DND-41 (cell line): ENCODE results near the gene TPPP2.

ENCODE experiments used
- ATAC-seq: fragments of 200-7000 bp; cut with Tn5 transposase; 3 replicates; pipeline ENCODE4 v1.9.1; 2021; ENCODE audit warnings: low read depth; ENCODE audit not compliant: insufficient read depth
- DNase-seq: peaks from one replicate; pipeline ENCODE4 v3.0.0-alpha.2; 2020
- H2AFZ ChIP-seq: 2 replicates; pipeline ENCODE4 v1.6.0; 2012; ENCODE audit warnings: low read depth, low read length
- H3K27ac ChIP-seq: 2 replicates; pipeline ENCODE4 v1.5.1; 2012; ENCODE audit warnings: low read length, inconsistent platforms
- H3K27me3 ChIP-seq: fragments of 200-600 bp; sonication (generic); 2 replicates; pipeline ENCODE4 v1.6.0; 2012; ENCODE audit warnings: low read length, mild to moderate bottlenecking, inconsistent platforms; ENCODE audit not compliant: insufficient read depth, poor library complexity
- H3K36me3 ChIP-seq: 2 replicates; pipeline ENCODE4 v1.5.1; 2012; ENCODE audit warnings: low read length, inconsistent platforms; ENCODE audit not compliant: insufficient read depth
- H3K4me1 ChIP-seq: 2 replicates; pipeline ENCODE4 v1.5.1; 2012; ENCODE audit warnings: mild to moderate bottlenecking, low read length; ENCODE audit not compliant: insufficient read depth
- H3K4me2 ChIP-seq: 2 replicates; pipeline ENCODE4 v1.6.0; 2012; ENCODE audit warnings: mild to moderate bottlenecking, moderate library complexity, low read length, inconsistent platforms; ENCODE audit not compliant: insufficient read depth
- H3K4me3 ChIP-seq, 2 experiments: fragments of 200-600 bp in 1 of 2; shearing (Covaris generic) in 1 of 2; 2 replicates each; pipeline ENCODE4 v1.5.1; 2012 to 2016; ENCODE audit warnings: inconsistent platforms in 2 of 2, low read length in 2 of 2, mild to moderate bottlenecking in 2 of 2, low read depth in 1 of 2, moderate library complexity in 1 of 2
- H3K79me2 ChIP-seq: 2 replicates; pipeline ENCODE4 v1.6.0; 2012; ENCODE audit warnings: low read length, inconsistent platforms; ENCODE audit not compliant: insufficient read depth
- H3K9ac ChIP-seq: 2 replicates; pipeline ENCODE4 v1.6.0; 2012; ENCODE audit warnings: low read depth, mild to moderate bottlenecking, inconsistent platforms, low read length, moderate library complexity
- H3K9me3 ChIP-seq: 2 replicates; pipeline ENCODE4 v1.5.1; 2012; ENCODE audit warnings: low read length, moderate library complexity, mild to moderate bottlenecking, inconsistent platforms; ENCODE audit not compliant: insufficient read depth, severe bottlenecking
- H4K20me1 ChIP-seq: 2 replicates; pipeline ENCODE4 v1.6.0; 2012; ENCODE audit warnings: low read length; ENCODE audit not compliant: insufficient read depth
- EZH2 ChIP-seq: IDR thresholded peaks from 3 replicates; pipeline ENCODE4 v1.6.1; 2012; ENCODE audit warnings: borderline replicate concordance, low read depth, mild to moderate bottlenecking, moderate library complexity, low read length, inconsistent platforms; ENCODE audit not compliant: severe bottlenecking
- TF ChIP-seq, protein P1 (sequence below): IDR thresholded peaks from 2 replicates; pipeline ENCODE4 v1.5.1; 2012; ENCODE audit warnings: borderline replicate concordance, low read length, moderate library complexity, mild to moderate bottlenecking; ENCODE audit not compliant: poor library complexity, severe bottlenecking; ENCODE audit errors: extremely low read depth

TPPP2 gene

GRCh38 chr14:21042918-21043317 is 12.9 kb downstream of the TPPP2 start:
- TF ChIP-seq EZH2, result no peak
- TF ChIP-seq, protein P1, sequence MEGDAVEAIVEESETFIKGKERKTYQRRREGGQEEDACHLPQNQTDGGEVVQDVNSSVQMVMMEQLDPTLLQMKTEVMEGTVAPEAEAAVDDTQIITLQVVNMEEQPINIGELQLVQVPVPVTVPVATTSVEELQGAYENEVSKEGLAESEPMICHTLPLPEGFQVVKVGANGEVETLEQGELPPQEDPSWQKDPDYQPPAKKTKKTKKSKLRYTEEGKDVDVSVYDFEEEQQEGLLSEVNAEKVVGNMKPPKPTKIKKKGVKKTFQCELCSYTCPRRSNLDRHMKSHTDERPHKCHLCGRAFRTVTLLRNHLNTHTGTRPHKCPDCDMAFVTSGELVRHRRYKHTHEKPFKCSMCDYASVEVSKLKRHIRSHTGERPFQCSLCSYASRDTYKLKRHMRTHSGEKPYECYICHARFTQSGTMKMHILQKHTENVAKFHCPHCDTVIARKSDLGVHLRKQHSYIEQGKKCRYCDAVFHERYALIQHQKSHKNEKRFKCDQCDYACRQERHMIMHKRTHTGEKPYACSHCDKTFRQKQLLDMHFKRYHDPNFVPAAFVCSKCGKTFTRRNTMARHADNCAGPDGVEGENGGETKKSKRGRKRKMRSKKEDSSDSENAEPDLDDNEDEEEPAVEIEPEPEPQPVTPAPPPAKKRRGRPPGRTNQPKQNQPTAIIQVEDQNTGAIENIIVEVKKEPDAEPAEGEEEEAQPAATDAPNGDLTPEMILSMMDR, result no peak
- no peaks in the 10 kb centered on the region for H3K79me2 ChIP-seq
- H3K9me3 ChIP-seq, result no peaks in the 10 kb centered on the region
- H3K4me1 ChIP-seq, result 0 out of 2 replicates have a peak, but pooled peaks cover 6% of the 10 kb centered on the region
- H3K36me3 ChIP-seq, result no peaks in the 10 kb centered on the region
- ATAC-seq (no peak), DNase-seq (no peak)
- H3K4me2 ChIP-seq, result no peak overlapping the region
- H3K9ac ChIP-seq, result no peak overlapping the region
- H3K27me3 ChIP-seq, result peaks cover 19% of the 10 kb centered on the region
- H4K20me1 ChIP-seq, result no peaks in the 10 kb centered on the region
- no peak overlapping the region for H3K27ac ChIP-seq
- H3K4me3 ChIP-seq, result no peak overlapping the region
- no peak overlapping the region for H2AFZ ChIP-seq

DNA sequence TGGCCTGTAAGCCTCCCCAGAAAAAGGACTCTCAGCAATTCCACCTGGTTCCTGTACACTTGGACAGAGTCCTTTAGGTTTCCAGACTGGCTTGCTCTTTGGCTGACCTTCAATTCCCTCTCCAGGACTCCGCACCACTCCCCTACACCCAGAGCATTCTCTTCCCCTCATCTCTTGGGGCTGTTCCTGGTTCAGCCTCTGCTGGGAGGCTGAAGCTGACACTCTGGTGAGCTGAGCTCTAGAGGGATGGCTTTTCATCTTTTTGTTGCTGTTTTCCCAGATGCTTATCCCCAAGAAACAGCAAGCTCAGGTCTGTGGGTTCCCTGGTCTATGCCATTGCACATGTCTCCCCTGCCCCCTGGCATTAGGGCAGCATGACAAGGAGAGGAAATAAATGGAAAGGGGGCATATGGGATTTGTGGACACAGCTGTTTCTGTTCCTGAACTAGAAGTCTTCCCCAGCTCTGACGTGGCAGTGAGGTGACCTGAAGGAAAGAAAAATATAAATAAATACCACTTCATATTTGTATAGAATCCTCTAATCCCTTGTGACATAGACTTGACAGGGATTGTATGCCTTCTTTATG is 13.5 kb downstream of the TPPP2 start:
- no peak overlapping the region for H3K4me3 ChIP-seq
- H2AFZ ChIP-seq, result no peak overlapping the region
- no peak overlapping the region for H3K9ac ChIP-seq
- no peaks in the 10 kb centered on the region for H3K36me3 ChIP-seq
- no peaks in the 10 kb centered on the region for H3K9me3 ChIP-seq
- H3K4me2 ChIP-seq, result no peak overlapping the region
- no peaks in the 10 kb centered on the region for H4K20me1 ChIP-seq
- ATAC-seq (no peak), DNase-seq (no peak)
- no peak for TF ChIP-seq EZH2
- TF ChIP-seq, protein P1, result no peak
- H3K27me3 ChIP-seq, result peaks cover 21% of the 10 kb centered on the region
- H3K27ac ChIP-seq, result no peak overlapping the region
- 0 out of 2 replicates have a peak, but pooled peaks cover 6% of the 10 kb centered on the region for H3K4me1 ChIP-seq
- H3K79me2 ChIP-seq, result no peaks in the 10 kb centered on the region

DNA sequence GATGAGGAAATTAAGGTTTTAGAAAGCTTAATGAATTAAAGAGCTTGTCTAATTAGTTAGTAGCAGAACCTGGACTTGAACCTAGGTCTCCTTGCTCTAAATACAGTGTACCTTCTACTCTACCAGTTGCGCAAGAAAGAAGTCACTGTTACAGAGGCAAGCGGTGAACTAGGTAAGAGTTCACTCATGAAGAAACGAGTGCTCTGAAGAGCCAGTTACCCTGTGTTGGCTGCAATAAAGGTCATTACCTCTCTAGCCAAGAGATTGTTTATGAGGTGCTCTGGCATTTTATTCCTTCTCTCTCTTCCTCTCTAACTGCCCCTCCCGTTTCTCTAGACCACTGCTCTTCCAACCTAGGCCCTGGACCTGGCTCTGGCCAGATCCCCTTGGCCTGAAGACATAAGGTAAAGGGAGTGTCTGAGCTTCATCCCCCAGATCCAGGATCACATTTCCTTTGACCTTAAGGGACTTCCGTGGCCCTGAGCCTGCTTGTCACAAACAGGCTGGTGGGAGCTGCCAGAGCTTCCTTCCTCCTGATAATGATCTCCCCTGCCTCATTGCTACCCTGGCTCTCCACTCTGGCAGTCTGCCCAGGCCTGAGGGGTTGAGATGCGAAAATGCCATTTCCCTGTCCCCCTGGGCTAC is 14.1 kb downstream of the TPPP2 start:
- Histone ChIP-seq H3K79me2 (no peaks in the 10 kb centered on the region), H3K4me1 (0 out of 2 replicates have a peak, but pooled peaks cover 6% of the 10 kb centered on the region), H4K20me1 (no peaks in the 10 kb centered on the region), H2AFZ (no peak overlapping the region), H3K4me3 (no peak overlapping the region), H3K4me2 (no peak overlapping the region), H3K9me3 (no peaks in the 10 kb centered on the region), H3K9ac (no peak overlapping the region), H3K36me3 (no peaks in the 10 kb centered on the region), H3K27me3 (peaks cover 24% of the 10 kb centered on the region), H3K27ac (no peak overlapping the region)
- TF ChIP-seq, protein P1, result no peak
- TF ChIP-seq EZH2, result no peak
- ATAC-seq, result peak; percentile 62; the same call in 2 of the 3 replicates
- peak; percentile 20 for DNase-seq

GRCh38 chr14:21047378-21047781 is 17.4 kb downstream of the TPPP2 start:
- no peaks in the 10 kb centered on the region for H4K20me1 ChIP-seq
- no peak for ATAC-seq
- DNase-seq, result no peak
- no peaks in the 10 kb centered on the region for H3K9me3 ChIP-seq
- H3K9ac ChIP-seq, result no peak overlapping the region
- no peak overlapping the region for H3K4me3 ChIP-seq
- 0 out of 2 replicates have a peak, but pooled peaks cover 6% of the 10 kb centered on the region for H3K4me1 ChIP-seq
- H3K4me2 ChIP-seq, result no peak overlapping the region
- no peak for TF ChIP-seq EZH2
- TF ChIP-seq, protein P1, result no peak
- H3K27ac ChIP-seq, result no peak overlapping the region
- no peak overlapping the region for H2AFZ ChIP-seq
- H3K79me2 ChIP-seq, result no peaks in the 10 kb centered on the region
- H3K27me3 ChIP-seq, result peaks cover 39% of the 10 kb centered on the region
- H3K36me3 ChIP-seq, result no peaks in the 10 kb centered on the region
